ENCODE data around the gene ZNF316. TPM values are rescaled to one million over a fixed set of nuclear protein-coding genes. Genes with fewer than 3 reads are reported as not detected.

Gene ZNF316
- polyA plus RNA-seq, 1 experiment: 5.6 TPM

DNA sequence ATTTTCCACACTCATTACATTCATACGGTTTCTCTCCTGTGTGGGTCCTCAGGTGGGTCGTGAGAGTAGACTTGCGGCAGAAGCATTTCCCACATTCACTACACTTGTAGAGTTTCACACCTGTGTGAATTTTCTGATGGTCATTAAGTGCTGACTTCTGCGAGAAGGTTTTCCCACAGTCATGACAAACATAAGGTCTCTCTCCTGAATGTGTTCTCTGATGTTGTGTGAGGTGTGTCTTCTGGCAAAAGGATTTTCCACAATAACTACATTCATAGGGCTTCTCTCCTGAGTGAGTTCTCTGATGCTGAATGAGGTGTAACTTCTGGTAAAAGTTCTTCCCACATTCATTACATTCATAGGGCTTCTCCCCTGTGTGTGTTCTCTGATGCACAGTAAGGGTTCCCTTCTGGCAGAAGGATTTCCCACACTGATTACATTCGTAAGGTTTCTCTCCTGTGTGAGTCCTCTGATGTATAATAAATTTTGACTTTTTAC is 54.5 kb downstream of the ZNF316 start:
- TF ChIP-seq, protein P1, sequence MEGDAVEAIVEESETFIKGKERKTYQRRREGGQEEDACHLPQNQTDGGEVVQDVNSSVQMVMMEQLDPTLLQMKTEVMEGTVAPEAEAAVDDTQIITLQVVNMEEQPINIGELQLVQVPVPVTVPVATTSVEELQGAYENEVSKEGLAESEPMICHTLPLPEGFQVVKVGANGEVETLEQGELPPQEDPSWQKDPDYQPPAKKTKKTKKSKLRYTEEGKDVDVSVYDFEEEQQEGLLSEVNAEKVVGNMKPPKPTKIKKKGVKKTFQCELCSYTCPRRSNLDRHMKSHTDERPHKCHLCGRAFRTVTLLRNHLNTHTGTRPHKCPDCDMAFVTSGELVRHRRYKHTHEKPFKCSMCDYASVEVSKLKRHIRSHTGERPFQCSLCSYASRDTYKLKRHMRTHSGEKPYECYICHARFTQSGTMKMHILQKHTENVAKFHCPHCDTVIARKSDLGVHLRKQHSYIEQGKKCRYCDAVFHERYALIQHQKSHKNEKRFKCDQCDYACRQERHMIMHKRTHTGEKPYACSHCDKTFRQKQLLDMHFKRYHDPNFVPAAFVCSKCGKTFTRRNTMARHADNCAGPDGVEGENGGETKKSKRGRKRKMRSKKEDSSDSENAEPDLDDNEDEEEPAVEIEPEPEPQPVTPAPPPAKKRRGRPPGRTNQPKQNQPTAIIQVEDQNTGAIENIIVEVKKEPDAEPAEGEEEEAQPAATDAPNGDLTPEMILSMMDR (IDR thresholded peaks at IDR 0.05; ENCODE audit: low read depth, low read length): no peak
- CTCF ChIA-PET: no interaction called here
- no peak for DNase-seq (ENCODE audit: low read depth, low spot score)
- Histone ChIP-seq H3K27ac (ENCODE audit: low read depth, low read length) (no peak overlapping the region), H3K27me3 (ENCODE audit: control insufficient read depth, insufficient read depth, low read length) (no peaks in the 10 kb centered on the region), H3K9me3 (ENCODE audit: control insufficient read depth, insufficient read depth, low read length) (peaks cover 55% of the 10 kb centered on the region), H3K4me3 (ENCODE audit: low read depth, low read length) (no peak overlapping the region)
- POLR2A ChIA-PET: no interaction called here

DNA sequence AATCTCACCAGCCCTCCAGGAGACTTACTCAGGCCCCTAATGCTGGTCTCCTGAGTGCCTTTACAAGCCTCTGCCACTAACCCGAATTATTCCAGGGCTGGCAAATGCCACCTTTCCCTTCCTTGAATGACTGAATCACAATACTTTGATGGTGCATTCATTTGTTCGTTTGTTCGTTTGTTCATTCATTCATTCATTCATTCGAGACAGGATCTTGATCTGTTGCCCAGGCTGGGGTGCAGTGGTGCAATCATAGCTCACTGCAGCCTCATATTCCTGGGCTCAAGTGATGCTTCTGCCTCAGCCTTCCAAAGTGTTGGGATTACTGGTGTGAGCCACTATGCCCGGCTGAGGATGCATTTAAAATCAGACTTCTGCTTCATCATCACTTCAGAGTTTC is 63.7 kb downstream of the ZNF316 start:
- Histone ChIP-seq H3K9me3 (ENCODE audit: control insufficient read depth, insufficient read depth, low read length) (peaks cover 81% of the 10 kb centered on the region), H3K4me3 (ENCODE audit: low read depth, low read length) (no peak overlapping the region), H3K27ac (ENCODE audit: low read depth, low read length) (no peak overlapping the region), H3K27me3 (ENCODE audit: control insufficient read depth, insufficient read depth, low read length) (no peaks in the 10 kb centered on the region)
- CTCF ChIA-PET: no interaction called here
- TF ChIP-seq, protein P1 (IDR thresholded peaks at IDR 0.05; ENCODE audit: low read depth, low read length): no peak
- no peak for DNase-seq (ENCODE audit: low read depth, low spot score)
- POLR2A ChIA-PET: no interaction called here

DNA sequence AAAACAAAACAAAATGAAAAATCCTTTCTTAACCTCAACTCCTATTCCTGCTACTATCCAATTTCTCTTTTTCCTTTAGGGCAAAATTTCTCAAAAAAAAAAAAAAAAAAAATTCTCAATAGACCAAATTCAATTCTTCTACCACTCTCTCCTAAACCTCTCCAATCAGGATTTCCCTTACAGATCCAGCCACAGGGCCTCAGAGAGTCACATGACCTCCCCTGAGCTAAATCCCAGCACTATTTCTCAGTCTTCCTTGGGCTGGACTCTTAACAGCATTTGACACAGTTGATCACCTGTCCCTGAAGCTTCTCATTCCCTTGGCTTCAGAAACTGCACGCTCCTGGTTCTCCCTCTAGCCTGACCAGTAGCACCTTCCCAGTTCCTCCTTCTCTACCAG is 64.7 kb downstream of the ZNF316 start:
- H3K4me3 ChIP-seq (ENCODE audit: low read depth, low read length): no peak overlapping the region
- TF ChIP-seq, protein P1 (IDR thresholded peaks at IDR 0.05; ENCODE audit: low read depth, low read length): no peak
- CTCF ChIA-PET: interaction anchor here (0.7 kb wide), 1 partner anchor 24 kb away, joined by 3 read pairs; no protein-coding TSS in a partner anchor
- H3K27ac ChIP-seq (ENCODE audit: low read depth, low read length): no peak overlapping the region
- no peak for DNase-seq (ENCODE audit: low read depth, low spot score)
- H3K27me3 ChIP-seq (ENCODE audit: control insufficient read depth, insufficient read depth, low read length): no peaks in the 10 kb centered on the region
- H3K9me3 ChIP-seq (ENCODE audit: control insufficient read depth, insufficient read depth, low read length): peaks cover 78% of the 10 kb centered on the region
- POLR2A ChIA-PET: no interaction called here

Other genes with a start within 250 kb of the ZNF316 start
- 23.1 and 25.3 TPM in 2 replicates for gene DAGLB, start 189.4 kb upstream of the ZNF316 start, polyA plus RNA-seq (2011; rRNA removed)
- gene KDELR2, start 153.2 kb upstream of the ZNF316 start, polyA plus RNA-seq (2011; rRNA removed): 310 and 373 TPM in 2 replicates
- 0.02 TPM in 1 of 2 replicates, not detected in the other for gene GRID2IP, start 85.9 kb upstream of the ZNF316 start, polyA plus RNA-seq (2011; rRNA removed)
- gene ZDHHC4, start 59.9 kb upstream of the ZNF316 start, polyA plus RNA-seq (2011; rRNA removed): 99.4 and 103 TPM in 2 replicates
- gene INTS15, start 47.3 kb upstream of the ZNF316 start, polyA plus RNA-seq (2011; rRNA removed): 17.1 and 17.6 TPM in 2 replicates
- gene ZNF853, start 21.7 kb upstream of the ZNF316 start, polyA plus RNA-seq (2011; rRNA removed): 5.3 and 6.7 TPM in 2 replicates
- 15.4 and 20.4 TPM in 2 replicates for gene ZNF12, start 69.6 kb downstream of the ZNF316 start, polyA plus RNA-seq (2011; rRNA removed)
- gene RSPH10B2, start 116.8 kb downstream of the ZNF316 start, polyA plus RNA-seq (2011; rRNA removed): not detected in 2 replicates
- 44.1 and 47.1 TPM in 2 replicates for gene CCZ1B, start 189.0 kb downstream of the ZNF316 start, polyA plus RNA-seq (2011; rRNA removed)